Measurements from ENCODE around the gene LTBP3.

Gene LTBP3

GRCh38 chr11:65547446-65548125, 10.6 kb downstream of the LTBP3 start:
- POLR2A ChIA-PET, result interaction anchor here (0.8 to 1.1 kb wide), 3 partner anchors 11 to 24 kb away, joined by 4 read pairs; no protein-coding TSS in a partner anchor
- no peak for DNase-seq (ENCODE audit: extremely low spot score)
- CTCF ChIA-PET, result interaction anchor here (0.7 kb wide), 1 partner anchor 85 kb away, joined by 3 read pairs; no protein-coding TSS in a partner anchor
- TF ChIP-seq ELF4 (IDR thresholded peaks at IDR 0.05) (no peak), PKNOX1 (IDR thresholded peaks at IDR 0.05) (no peak), FOXM1 (IDR thresholded peaks at IDR 0.05; ENCODE audit: borderline replicate concordance) (no peak), HDGF (IDR thresholded peaks at IDR 0.05; ENCODE audit: borderline replicate concordance) (no peak), FOXA1 (IDR thresholded peaks at IDR 0.05) (no peak), L3MBTL2 (conservative IDR thresholded peaks at IDR 0.05) (no peak), ARNT (IDR thresholded peaks at IDR 0.05) (no peak), CTBP1 (IDR thresholded peaks at IDR 0.05; ENCODE audit: borderline replicate concordance) (no peak), BHLHE40 (IDR thresholded peaks at IDR 0.05; ENCODE audit: borderline replicate concordance) (no peak), TARDBP (IDR thresholded peaks at IDR 0.05) (no peak), SUZ12 (IDR thresholded peaks at IDR 0.05) (no peak), FOXK2 (IDR thresholded peaks at IDR 0.05) (no peak), NFRKB (IDR thresholded peaks at IDR 0.05) (no peak)

- DNase-seq (ENCODE audit: extremely low spot score), result peak; percentile 94
- POLR2A ChIA-PET, result interaction anchor here (0.7 to 0.9 kb wide), 4 partner anchors 9 to 47 kb away, joined by 3 to 4 read pairs (median 4); partner anchors contain the start of genes LTBP3 and MALAT1
- TF ChIP-seq NFRKB (IDR thresholded peaks at IDR 0.05), result no peak
- peak; percentile 82 for TF ChIP-seq PKNOX1 (IDR thresholded peaks at IDR 0.05)
- no peak for TF ChIP-seq ZNF384 (IDR thresholded peaks at IDR 0.05)
- CTCF ChIA-PET, result interaction anchor here (0.6 to 0.7 kb wide), 2 partner anchors 47 to 86 kb away, joined by 3 read pairs; no protein-coding TSS in a partner anchor
Observed at GRCh38 chr11:65546217-65546958, 11.8 kb downstream of the LTBP3 start.

GRCh38 chr11:65545853-65546216, 12.3 kb downstream of the LTBP3 start:
- TF ChIP-seq TARDBP (IDR thresholded peaks at IDR 0.05) (no peak), CTBP1 (IDR thresholded peaks at IDR 0.05; ENCODE audit: borderline replicate concordance) (no peak), L3MBTL2 (conservative IDR thresholded peaks at IDR 0.05) (no peak), PKNOX1 (IDR thresholded peaks at IDR 0.05) (no peak), BHLHE40 (IDR thresholded peaks at IDR 0.05; ENCODE audit: borderline replicate concordance) (no peak), FOXK2 (IDR thresholded peaks at IDR 0.05) (no peak), NFRKB (IDR thresholded peaks at IDR 0.05) (no peak)
- CTCF ChIA-PET, result no interaction called here
- DNase-seq (ENCODE audit: extremely low spot score), result no peak
- POLR2A ChIA-PET, result no interaction called here

GRCh38 chr11:65542738-65543390, 15.3 kb downstream of the LTBP3 start:
- TF ChIP-seq SUZ12 (IDR thresholded peaks at IDR 0.05), result no peak
- TF ChIP-seq HDGF (IDR thresholded peaks at IDR 0.05; ENCODE audit: borderline replicate concordance), result no peak
- no peak for TF ChIP-seq TARDBP (IDR thresholded peaks at IDR 0.05)
- TF ChIP-seq FOXA1 (IDR thresholded peaks at IDR 0.05), result no peak
- TF ChIP-seq BHLHE40 (IDR thresholded peaks at IDR 0.05; ENCODE audit: borderline replicate concordance), result no peak
- no peak for TF ChIP-seq NFRKB (IDR thresholded peaks at IDR 0.05)
- DNase-seq (ENCODE audit: extremely low spot score), result no peak
- ChIA-PET POLR2A (interaction anchor here (1.0 kb wide), 1 partner anchor 18 kb away, joined by 3 read pairs; no protein-coding TSS in a partner anchor), CTCF (interaction anchor here (0.5 to 3.3 kb wide), 2 partner anchors 10 to 488 kb away, joined by 3 to 19 read pairs; no protein-coding TSS in a partner anchor)

GRCh38 chr11:65541093-65541982, 16.8 kb downstream of the LTBP3 start:
- DNase-seq (ENCODE audit: extremely low spot score), result no peak
- CTCF ChIA-PET, result interaction anchor here (0.7 to 5.0 kb wide), 17 partner anchors 10 to 170 kb away, joined by 3 to 50 read pairs (median 5); partner anchors contain the start of genes FAM89B, KCNK7, LTBP3 and ZNRD2
- TF ChIP-seq PKNOX1 (IDR thresholded peaks at IDR 0.05), result no peak
- no peak for TF ChIP-seq TARDBP (IDR thresholded peaks at IDR 0.05)
- no peak for TF ChIP-seq CTBP1 (IDR thresholded peaks at IDR 0.05; ENCODE audit: borderline replicate concordance)
- no peak for TF ChIP-seq HDGF (IDR thresholded peaks at IDR 0.05; ENCODE audit: borderline replicate concordance)
- no peak for TF ChIP-seq ELF4 (IDR thresholded peaks at IDR 0.05)
- TF ChIP-seq LEF1 (IDR thresholded peaks at IDR 0.05; ENCODE audit: borderline replicate concordance), result no peak
- no peak for TF ChIP-seq FOXM1 (IDR thresholded peaks at IDR 0.05; ENCODE audit: borderline replicate concordance)
- no peak for TF ChIP-seq FOXK2 (IDR thresholded peaks at IDR 0.05)
- no peak for TF ChIP-seq FOXA1 (IDR thresholded peaks at IDR 0.05)
- no peak for TF ChIP-seq SUZ12 (IDR thresholded peaks at IDR 0.05)
- TF ChIP-seq ARNT (IDR thresholded peaks at IDR 0.05), result no peak
- TF ChIP-seq SP1 (IDR thresholded peaks at IDR 0.05), result no peak
- TF ChIP-seq BHLHE40 (IDR thresholded peaks at IDR 0.05; ENCODE audit: borderline replicate concordance), result no peak
- no peak for TF ChIP-seq ZNF384 (IDR thresholded peaks at IDR 0.05)
- TF ChIP-seq NFRKB (IDR thresholded peaks at IDR 0.05), result no peak
- TF ChIP-seq L3MBTL2 (conservative IDR thresholded peaks at IDR 0.05), result no peak

More at GRCh38 chr11:65541093-65541982, 16.8 kb downstream of the LTBP3 start:
- POLR2A ChIA-PET, result interaction anchor here (1.0 to 2.3 kb wide), 9 partner anchors 17 to 74 kb away, joined by 3 to 16 read pairs (median 4); partner anchors contain the start of genes FAM89B, MALAT1, PCNX3 and ZNRD2

All from HEK293T (cell line).